Activated CD4-positive, alpha-beta memory T cell treated with anti-CD3 and anti-CD28 coated beads, Interleukin-2, amount 10 ng/mL, durations not matched to agents 7 days and 5 days (primary cell): ENCODE results near the gene SEC24C. TPM values are rescaled to one million over a fixed set of nuclear protein-coding genes. Genes with fewer than 3 reads are reported as not detected.
"Not testable (repeated sequence)": the region's sequence is repeated elsewhere in the genome, so short reads cannot be mapped to it uniquely, and the experiment has no call there.

Source experiments
- CTCF ChIA-PET: fragments of 350-600 bp; sonication (Branson Sonifier 250); formaldehyde crosslinking; loops from one replicate; lab custom pipeline; 2021; ENCODE audit warnings: antibody characterized with exemption, inconsistent platforms; lab: Charles Lee
- POLR2A ChIA-PET: fragments of 350-600 bp; sonication (Branson Sonifier 250); formaldehyde crosslinking; loops from one replicate; lab custom pipeline; 2021; ENCODE audit warnings: antibody characterized with exemption; lab: Charles Lee
- DNase-seq: peaks from one replicate; pipeline ENCODE4 v3.0.0-alpha.2; 2020
- H3K27ac Mint-ChIP-seq: one replicate; pipeline ENCODE4 v1.8.0; 2021; ENCODE audit warnings: mild to moderate bottlenecking, mixed read lengths
- H3K27me3 Mint-ChIP-seq: one replicate; pipeline ENCODE4 v1.8.0; 2021; ENCODE audit warnings: mixed read lengths
- H3K36me3 Mint-ChIP-seq: one replicate; pipeline ENCODE4 v1.8.0; 2021; ENCODE audit warnings: low read depth, mixed read lengths
- H3K4me1 Mint-ChIP-seq: one replicate; pipeline ENCODE4 v1.8.0; 2021; ENCODE audit warnings: mixed read lengths
- H3K4me3 Mint-ChIP-seq: one replicate; pipeline ENCODE4 v1.8.0; 2021; ENCODE audit warnings: mild to moderate bottlenecking, mixed read lengths
- H3K9me3 Mint-ChIP-seq: one replicate; pipeline ENCODE4 v1.8.0; 2021; ENCODE audit warnings: mixed read lengths
- total RNA-seq, 2 experiments: library from RNA; stranded (reverse); gene quantifications; one replicate each; pipeline ENCODE4 v1.2.3, GENCODE V29; 2021

The SEC24C gene
- total RNA-seq, 2 experiments from 2014 or later = 106 to 108 TPM

DNA sequence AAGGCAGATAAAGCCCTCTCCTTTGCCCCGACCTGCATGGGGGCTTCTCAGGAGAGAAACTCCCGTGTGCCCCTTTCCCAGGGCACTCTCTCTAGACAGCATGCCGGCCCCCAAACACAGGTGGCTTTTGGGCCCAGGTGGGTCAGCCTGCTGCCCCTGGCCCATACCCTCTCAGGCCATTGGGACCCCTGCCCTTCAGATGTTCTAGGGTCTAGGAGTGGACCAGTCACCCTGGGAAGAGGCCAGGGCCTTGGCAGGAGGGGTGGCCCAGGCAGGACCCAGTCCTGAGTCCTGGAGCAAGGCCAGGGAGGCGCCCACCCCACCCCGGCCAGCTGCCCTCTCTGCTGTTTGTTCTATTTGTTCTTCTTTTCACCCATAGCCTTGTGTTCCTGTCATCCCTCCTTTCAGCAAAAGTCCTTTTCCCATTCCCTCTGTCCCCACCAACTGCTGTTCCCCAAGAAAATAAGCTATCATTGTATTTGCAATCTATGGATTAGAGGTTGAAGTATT, 9.3 kb upstream of the SEC24C start:
- POLR2A ChIA-PET = interaction anchor here (1.0 to 6.8 kb wide), 2 partner anchors 9 kb away, joined by 7 to 164 read pairs; partner anchors contain the start of gene SEC24C
- no peak for DNase-seq
- peaks cover 10% of the 10 kb centered on the region for H3K4me1 Mint-ChIP-seq
- H3K36me3 Mint-ChIP-seq = peaks cover 7% of the 10 kb centered on the region
- no peaks in the 10 kb centered on the region for H3K9me3 Mint-ChIP-seq
- CTCF ChIA-PET = no interaction called here
- no peak overlapping the region for H3K27ac Mint-ChIP-seq
- no peaks in the 10 kb centered on the region for H3K27me3 Mint-ChIP-seq
- no peak overlapping the region for H3K4me3 Mint-ChIP-seq

GRCh38 chr10:73740501-73741254, 3.5 kb upstream of the SEC24C start:
- Mint-ChIP-seq H3K4me1 (peaks cover 23% of the 10 kb centered on the region), H3K36me3 (peaks cover 15% of the 10 kb centered on the region)
- DNase-seq, H3K9me3 Mint-ChIP-seq, H3K27me3 Mint-ChIP-seq, H3K27ac Mint-ChIP-seq, CTCF ChIA-PET, H3K4me3 Mint-ChIP-seq: not testable (repeated sequence)
- POLR2A ChIA-PET = interaction anchor here (6.8 kb wide), 1 partner anchor 9 kb away, joined by 164 read pairs; no protein-coding TSS in a partner anchor

- CTCF ChIA-PET = interaction anchor here (2.6 to 3.3 kb wide), 2 partner anchors 12 to 30 kb away, joined by 15 to 31 read pairs; a partner anchor contains a TSS
- no peak overlapping the region for H3K4me3 Mint-ChIP-seq
Measured at GRCh38 chr10:73742454-73742734, 1.8 kb upstream of the SEC24C start.

DNA sequence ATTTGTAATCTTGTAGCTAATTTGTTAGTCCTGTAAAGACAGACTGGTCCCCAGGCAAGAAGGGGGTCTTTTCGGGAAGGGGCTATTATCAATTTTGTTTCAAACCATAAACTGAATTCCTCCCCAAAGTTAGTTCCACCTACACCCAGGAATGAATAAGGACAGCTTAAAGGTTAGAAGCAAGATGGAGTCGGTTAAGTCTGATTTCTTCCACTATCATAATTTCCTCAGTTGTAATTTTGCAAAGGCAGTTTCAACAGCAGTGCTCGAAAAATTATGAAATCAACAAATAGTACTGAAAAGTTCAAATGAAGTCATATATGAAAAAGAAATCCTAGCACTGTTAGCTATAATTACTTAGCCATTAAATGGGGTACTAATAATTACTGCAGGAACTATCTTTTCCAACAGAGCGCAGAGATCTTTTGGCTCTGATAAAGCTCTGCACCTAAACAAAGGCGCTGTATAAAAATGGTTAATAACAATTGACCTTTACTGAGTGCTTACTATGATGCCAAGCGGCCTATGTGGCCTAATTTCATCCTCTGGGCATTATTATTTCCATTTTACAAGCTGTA, 756 bp upstream of the SEC24C start:
- Mint-ChIP-seq H3K4me3 (peak overlapping the region; percentile 94), H3K9me3 (no peaks in the 10 kb centered on the region), H3K36me3 (peaks cover 23% of the 10 kb centered on the region), H3K27ac (peak overlapping the region; percentile 99), H3K27me3 (no peaks in the 10 kb centered on the region), H3K4me1 (peaks cover 35% of the 10 kb centered on the region)
- DNase-seq = no peak
- ChIA-PET CTCF (interaction anchor here (0.6 to 3.3 kb wide), 7 partner anchors 13 to 315 kb away, joined by 3 to 31 read pairs (median 4); a partner anchor contains a TSS), POLR2A (interaction anchor here (0.8 to 6.8 kb wide), 17 partner anchors 8 to 496 kb away, joined by 3 to 164 read pairs (median 9); partner anchors contain the start of genes ANXA7, CHCHD1, DNAJC9 and PPP3CB)

More at GRCh38 chr10:73742454-73742734, 1.8 kb upstream of the SEC24C start:
- peak overlapping the region; percentile 99 for H3K27ac Mint-ChIP-seq
- POLR2A ChIA-PET = interaction anchor here (1.0 to 6.8 kb wide), 7 partner anchors 11 to 137 kb away, joined by 3 to 164 read pairs (median 20); partner anchors contain the start of genes CHCHD1 and ZSWIM8
- H3K9me3 Mint-ChIP-seq = no peaks in the 10 kb centered on the region
- peaks cover 25% of the 10 kb centered on the region for H3K36me3 Mint-ChIP-seq
- H3K4me1 Mint-ChIP-seq = peaks cover 33% of the 10 kb centered on the region
- H3K27me3 Mint-ChIP-seq = no peaks in the 10 kb centered on the region
- DNase-seq = no peak

GRCh38 chr10:73744664-73744975, 448 bp downstream of the SEC24C start:
- DNase-seq = peak; percentile 68

DNA sequence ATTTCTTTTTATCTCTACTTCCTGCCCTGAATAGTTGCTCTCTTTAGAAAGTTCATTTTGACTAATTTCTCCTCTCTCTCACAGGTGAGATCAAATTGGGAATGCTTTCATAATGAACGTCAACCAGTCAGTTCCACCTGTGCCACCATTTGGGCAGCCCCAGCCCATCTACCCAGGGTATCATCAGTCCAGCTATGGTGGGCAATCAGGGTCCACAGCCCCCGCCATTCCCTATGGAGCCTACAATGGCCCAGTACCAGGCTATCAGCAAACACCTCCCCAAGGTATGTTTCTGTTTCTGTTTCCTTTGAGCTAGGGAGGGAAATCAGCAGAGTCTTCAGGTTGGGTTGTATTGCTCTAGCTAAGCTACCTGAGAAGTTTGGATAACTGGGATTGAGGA, 2.5 kb downstream of the SEC24C start:
- Mint-ChIP-seq H3K4me1 (peaks cover 53% of the 10 kb centered on the region), H3K27ac (peak overlapping the region; percentile 59), H3K4me3 (peak overlapping the region; percentile 68), H3K27me3 (no peaks in the 10 kb centered on the region), H3K9me3 (no peaks in the 10 kb centered on the region), H3K36me3 (peaks cover 47% of the 10 kb centered on the region)
- ChIA-PET POLR2A (interaction anchor here (0.9 to 6.8 kb wide), 4 partner anchors 7 to 64 kb away, joined by 3 to 164 read pairs (median 4); a partner anchor contains a TSS), CTCF (interaction anchor here (1.1 to 1.2 kb wide), 3 partner anchors 20 to 26 kb away, joined by 3 read pairs; no protein-coding TSS in a partner anchor)
- no peak for DNase-seq

More at GRCh38 chr10:73744664-73744975, 448 bp downstream of the SEC24C start:
- H3K9me3 Mint-ChIP-seq = no peaks in the 10 kb centered on the region
- ChIA-PET CTCF (interaction anchor here (0.8 to 3.3 kb wide), 6 partner anchors 9 to 135 kb away, joined by 3 to 31 read pairs (median 9); a partner anchor contains a TSS), POLR2A (interaction anchor here (0.7 to 6.8 kb wide), 14 partner anchors 9 to 492 kb away, joined by 3 to 164 read pairs (median 12); partner anchors contain the start of genes CHCHD1, MRPS16 and PPP3CB)
- peaks cover 41% of the 10 kb centered on the region for H3K4me1 Mint-ChIP-seq
- H3K4me3 Mint-ChIP-seq = peak overlapping the region; percentile 94
- no peaks in the 10 kb centered on the region for H3K27me3 Mint-ChIP-seq
- H3K27ac Mint-ChIP-seq = peak overlapping the region; percentile 99
- peaks cover 29% of the 10 kb centered on the region for H3K36me3 Mint-ChIP-seq

GRCh38 chr10:73750819-73751218, 6.6 kb downstream of the SEC24C start:
- Mint-ChIP-seq H3K27me3 (no peaks in the 10 kb centered on the region), H3K4me1 (peaks cover 42% of the 10 kb centered on the region), H3K4me3 (no peak overlapping the region), H3K36me3 (peaks cover 60% of the 10 kb centered on the region), H3K9me3 (no peaks in the 10 kb centered on the region), H3K27ac (no peak overlapping the region)
- ChIA-PET POLR2A (no interaction called here), CTCF (no interaction called here)
- DNase-seq = no peak

- H3K36me3 Mint-ChIP-seq = peaks cover 64% of the 10 kb centered on the region
- peak overlapping the region; percentile 41 for H3K27ac Mint-ChIP-seq
- no peak for DNase-seq
- ChIA-PET CTCF (interaction anchor here (0.9 kb wide), 1 partner anchor 124 kb away, joined by 3 read pairs; no protein-coding TSS in a partner anchor), POLR2A (interaction anchor here (0.6 to 1.3 kb wide), 3 partner anchors 11 to 26 kb away, joined by 3 to 6 read pairs (median 3); partner anchors contain the start of gene CHCHD1)
- no peaks in the 10 kb centered on the region for H3K27me3 Mint-ChIP-seq
- no peak overlapping the region for H3K4me3 Mint-ChIP-seq
- H3K9me3 Mint-ChIP-seq = no peaks in the 10 kb centered on the region
- H3K4me1 Mint-ChIP-seq = peaks cover 54% of the 10 kb centered on the region
Measured at GRCh38 chr10:73756183-73756582, 12.0 kb downstream of the SEC24C start.

DNA sequence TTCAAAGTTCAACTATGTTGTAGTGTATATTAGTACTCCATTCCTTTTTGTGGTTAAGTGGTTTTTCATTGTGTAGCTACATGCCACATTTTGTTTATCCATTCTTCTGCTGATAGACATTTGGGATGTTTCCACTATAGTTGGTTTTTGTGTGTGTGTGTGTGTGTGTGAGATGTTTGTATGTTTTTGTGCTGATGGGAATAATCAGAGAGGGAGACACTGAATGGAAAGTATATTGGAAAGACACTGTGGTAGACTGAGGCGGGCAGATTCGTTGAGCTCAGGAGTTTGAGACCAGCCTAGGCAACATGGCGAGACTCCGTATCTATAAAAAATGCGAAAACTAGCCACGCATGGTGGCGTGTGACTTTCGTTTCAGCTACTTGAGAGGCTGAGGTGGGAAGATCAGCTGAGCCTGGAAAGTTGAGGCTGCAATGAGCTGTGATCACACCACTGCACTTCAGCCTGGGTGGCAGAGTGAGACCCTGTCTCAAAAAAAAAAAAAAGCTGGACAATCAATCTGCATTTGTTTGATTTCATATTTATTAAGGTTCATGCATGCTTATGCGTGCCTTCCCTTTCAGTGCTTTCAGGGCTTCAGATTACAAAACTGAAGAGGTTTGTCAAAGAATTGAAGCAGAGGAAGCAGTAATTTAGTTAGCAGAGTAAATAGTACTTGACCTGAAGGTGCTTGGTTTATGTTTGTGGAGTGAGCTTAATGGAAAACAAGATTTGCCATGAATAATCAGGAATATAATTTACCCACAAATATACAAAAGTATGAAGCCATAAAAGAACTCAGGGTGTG, 14.7 kb downstream of the SEC24C start:
- CTCF ChIA-PET = interaction anchor here (0.7 to 1.9 kb wide), 6 partner anchors 10 to 230 kb away, joined by 3 to 13 read pairs (median 4); partner anchors contain the start of genes CHCHD1 and SEC24C
- Mint-ChIP-seq H3K4me1 (peaks cover 68% of the 10 kb centered on the region), H3K4me3 (peak overlapping the region; percentile 48), H3K9me3 (no peaks in the 10 kb centered on the region), H3K27me3 (no peaks in the 10 kb centered on the region), H3K27ac (peak overlapping the region; percentile 70), H3K36me3 (peaks cover 71% of the 10 kb centered on the region)
- POLR2A ChIA-PET = interaction anchor here (0.8 to 4.0 kb wide), 8 partner anchors 8 to 42 kb away, joined by 3 to 60 read pairs (median 4); partner anchors contain the start of genes CHCHD1, SEC24C and ZSWIM8
- DNase-seq = no peak

- POLR2A ChIA-PET = interaction anchor here (0.8 to 4.0 kb wide), 7 partner anchors 11 to 41 kb away, joined by 3 to 60 read pairs (median 4); partner anchors contain the start of genes CHCHD1, SEC24C and ZSWIM8
- H3K27me3 Mint-ChIP-seq = no peaks in the 10 kb centered on the region
- CTCF ChIA-PET = interaction anchor here (0.7 to 1.9 kb wide), 6 partner anchors 9 to 120 kb away, joined by 3 to 13 read pairs (median 4); partner anchors contain the start of genes CHCHD1 and SEC24C
- peaks cover 71% of the 10 kb centered on the region for H3K36me3 Mint-ChIP-seq
- no peaks in the 10 kb centered on the region for H3K9me3 Mint-ChIP-seq
- H3K4me1 Mint-ChIP-seq = peaks cover 69% of the 10 kb centered on the region
- peak overlapping the region; percentile 70 for H3K27ac Mint-ChIP-seq
- peak; percentile 44 for DNase-seq
- H3K4me3 Mint-ChIP-seq = peak overlapping the region; percentile 21
Measured at GRCh38 chr10:73759512-73760115, 15.4 kb downstream of the SEC24C start.

GRCh38 chr10:73761781-73762180, 17.6 kb downstream of the SEC24C start:
- Mint-ChIP-seq H3K27ac (no peak overlapping the region), H3K36me3 (peaks cover 83% of the 10 kb centered on the region), H3K27me3 (no peaks in the 10 kb centered on the region), H3K4me3 (no peak overlapping the region), H3K4me1 (peaks cover 68% of the 10 kb centered on the region), H3K9me3 (no peaks in the 10 kb centered on the region)
- CTCF ChIA-PET = no interaction called here
- DNase-seq = no peak
- POLR2A ChIA-PET = interaction anchor here (1.3 to 3.2 kb wide), 2 partner anchors 11 to 31 kb away, joined by 3 to 29 read pairs; a partner anchor contains a TSS
